Progenitor cell of endocrine pancreas (in vitro differentiated cells): ENCODE data around the gene MAP3K10. TPM values are rescaled to one million over a fixed set of nuclear protein-coding genes. Genes with fewer than 3 reads are reported as not detected.

Experiments
- DNase-seq: peaks from one replicate; pipeline ENCODE4 v3.0.0; 2021; ENCODE audit warnings: low spot score; ENCODE audit not compliant: unreplicated experiment
- H3K27ac Mint-ChIP-seq: 2 replicates; pipeline ENCODE4 v1.8.0; 2021; ENCODE audit warnings: mild to moderate bottlenecking, moderate library complexity, mixed read lengths
- H3K27me3 Mint-ChIP-seq: 2 replicates; pipeline ENCODE4 v1.8.0; 2021; ENCODE audit warnings: mixed read lengths
- H3K36me3 Mint-ChIP-seq: 2 replicates; pipeline ENCODE4 v1.8.0; 2022; ENCODE audit warnings: mixed read lengths; ENCODE audit not compliant: insufficient read depth
- H3K4me1 Mint-ChIP-seq: 2 replicates; pipeline ENCODE4 v1.8.0; 2021; ENCODE audit warnings: low read depth, mixed read lengths
- H3K4me3 Mint-ChIP-seq: 2 replicates; pipeline ENCODE4 v1.8.0; 2021; ENCODE audit warnings: low read depth, mild to moderate bottlenecking, moderate library complexity, mixed read lengths
- H3K9me3 Mint-ChIP-seq: 2 replicates; pipeline ENCODE4 v1.8.0; 2021; ENCODE audit warnings: low read depth, mixed read lengths
- CTCF ChIP-seq: fragments of 200-600 bp; sonication (generic); IDR thresholded peaks from one replicate; pipeline ENCODE4 v1.5.0; 2021; ENCODE audit warnings: antibody characterized with exemption, mild to moderate bottlenecking; ENCODE audit not compliant: unreplicated experiment
- total RNA-seq: library from RNA; stranded (reverse); gene quantifications from 2 replicates; pipeline ENCODE4 v1.2.1, GENCODE V29; 2021

MAP3K10 gene
- total RNA-seq, 1 donor from 2014 or later = 35.3 TPM

GRCh38 chr19:40264314-40265054 lies 73.3 kb downstream of the MAP3K10 start:
- Mint-ChIP-seq H3K27ac (no peak overlapping the region), H3K27me3 (no peaks in the 10 kb centered on the region), H3K9me3 (no peaks in the 10 kb centered on the region), H3K4me3 (no peak overlapping the region), H3K4me1 (no peaks in the 10 kb centered on the region), H3K36me3 (peaks cover 15% of the 10 kb centered on the region)
- no peak for TF ChIP-seq CTCF
- DNase-seq = no peak

Other genes with a start within 250 kb of the MAP3K10 start
- gene PSMC4, start 220.3 kb upstream of the MAP3K10 start, total RNA-seq = 95.9 and 100 TPM in 2 replicates
- 5.1 and 5.9 TPM in 2 replicates for gene ZNF546, start 194.4 kb upstream of the MAP3K10 start, total RNA-seq
- gene ZNF780B, start 135.2 kb upstream of the MAP3K10 start, total RNA-seq = 40.6 and 45.9 TPM in 2 replicates
- 25.5 and 27.4 TPM in 2 replicates for gene ZNF780A, start 100.5 kb upstream of the MAP3K10 start, total RNA-seq
- not detected in 2 replicates for gene TTC9B, start 27.0 kb downstream of the MAP3K10 start, total RNA-seq
- 0.50 and 0.78 TPM in 2 replicates for gene CCNP, start 35.3 kb downstream of the MAP3K10 start, total RNA-seq
- 200 TPM in 2 replicates for gene AKT2, start 93.9 kb downstream of the MAP3K10 start, total RNA-seq
- 19.0 and 19.1 TPM in 2 replicates for gene C19orf47, start 157.0 kb downstream of the MAP3K10 start, total RNA-seq
- gene PLD3, start 157.3 kb downstream of the MAP3K10 start, total RNA-seq = 349 and 353 TPM in 2 replicates
- 0.11 TPM in 1 of 2 replicates, not detected in the other for gene HIPK4, start 198.8 kb downstream of the MAP3K10 start, total RNA-seq
- gene PRX, start 222.0 kb downstream of the MAP3K10 start, total RNA-seq = 0.96 and 1.2 TPM in 2 replicates
- gene SERTAD1, start 234.6 kb downstream of the MAP3K10 start, total RNA-seq = 4.1 and 4.4 TPM in 2 replicates